ENCODE measurements around the gene DENND6B. TPM values are rescaled to one million over a fixed set of nuclear protein-coding genes. Genes with fewer than 3 reads are reported as not detected.

The DENND6B gene
- polyA plus RNA-seq, 1 donor from 2014 or later, result 51.0 TPM

- no peaks in the 10 kb centered on the region for H4K20me1 ChIP-seq (ENCODE audit: insufficient read depth)
- no peaks in the 10 kb centered on the region for H3K9me3 ChIP-seq (ENCODE audit: low read length)
- no peaks in the 10 kb centered on the region for H3K9me2 ChIP-seq (ENCODE audit: insufficient read depth, low read length)
- no peaks in the 10 kb centered on the region for H3K27me3 ChIP-seq (ENCODE audit: insufficient read depth, low read depth, low read length)
- H3K4me2 ChIP-seq (ENCODE audit: low read length), result no peak overlapping the region
- no peaks in the 10 kb centered on the region for H3K36me3 ChIP-seq (ENCODE audit: insufficient read depth, low read length)
- H3K4me3 ChIP-seq (ENCODE audit: low read length), result no peak overlapping the region
- H3K9ac ChIP-seq (ENCODE audit: low read length), result no peak overlapping the region
- TF ChIP-seq POLR2AphosphoS5 (IDR thresholded peaks at IDR 0.05) (no peak), SMC3 (conservative IDR thresholded peaks at IDR 0.05; ENCODE audit: poor library complexity) (no peak), EP300 (conservative IDR thresholded peaks at IDR 0.05; ENCODE audit: poor library complexity, severe bottlenecking) (no peak), EZH2 (IDR thresholded peaks at IDR 0.05; ENCODE audit: borderline replicate concordance, insufficient read depth, low read length, poor library complexity, severe bottlenecking) (no peak), MXI1 (conservative IDR thresholded peaks at IDR 0.05; ENCODE audit: poor library complexity, severe bottlenecking) (no peak), TAF1 (IDR thresholded peaks at IDR 0.05; ENCODE audit: low read depth) (no peak), RAD21 (conservative IDR thresholded peaks at IDR 0.05) (no peak), REST (IDR thresholded peaks at IDR 0.05; ENCODE audit: borderline replicate concordance) (no peak), CTCF (IDR thresholded peaks at IDR 0.05; ENCODE audit: poor library complexity, severe bottlenecking) (no peak)
- H3F3A ChIP-seq (ENCODE audit: insufficient read depth, low read length, poor library complexity, severe bottlenecking), result no peaks in the 10 kb centered on the region
- H2AFZ ChIP-seq (ENCODE audit: low read depth, low read length), result no peak overlapping the region
- H3K79me2 ChIP-seq (replicated peaks; ENCODE audit: insufficient read depth, low read length), result no peaks in the 10 kb centered on the region
- no peak overlapping the region for H3K27ac ChIP-seq (ENCODE audit: low read length)
Observed at GRCh38 chr22:50315289-50316113, 11.3 kb downstream of the DENND6B start.

GRCh38 chr22:50314455-50315288, 12.1 kb downstream of the DENND6B start:
- H3K9ac ChIP-seq (ENCODE audit: low read length), result no peak overlapping the region
- H2AFZ ChIP-seq (ENCODE audit: low read depth, low read length), result no peak overlapping the region
- no peaks in the 10 kb centered on the region for H3K9me3 ChIP-seq (ENCODE audit: low read length)
- no peaks in the 10 kb centered on the region for H4K20me1 ChIP-seq (ENCODE audit: insufficient read depth)
- TF ChIP-seq CTCF (IDR thresholded peaks at IDR 0.05; ENCODE audit: poor library complexity, severe bottlenecking), result no peak
- no peak for TF ChIP-seq RAD21 (conservative IDR thresholded peaks at IDR 0.05)
- no peak for TF ChIP-seq MXI1 (conservative IDR thresholded peaks at IDR 0.05; ENCODE audit: poor library complexity, severe bottlenecking)
- H3K9me2 ChIP-seq (ENCODE audit: insufficient read depth, low read length), result no peaks in the 10 kb centered on the region
- no peak overlapping the region for H3K4me2 ChIP-seq (ENCODE audit: low read length)
- no peaks in the 10 kb centered on the region for H3K27me3 ChIP-seq (ENCODE audit: insufficient read depth, low read depth, low read length)
- H3K27ac ChIP-seq (ENCODE audit: low read length), result no peak overlapping the region
- no peaks in the 10 kb centered on the region for H3K36me3 ChIP-seq (ENCODE audit: insufficient read depth, low read length)
- H3K79me2 ChIP-seq (replicated peaks; ENCODE audit: insufficient read depth, low read length), result no peaks in the 10 kb centered on the region
- H3K4me3 ChIP-seq (ENCODE audit: low read length), result no peak overlapping the region
- H3F3A ChIP-seq (ENCODE audit: insufficient read depth, low read length, poor library complexity, severe bottlenecking), result no peaks in the 10 kb centered on the region
